IgD-negative memory B cell (primary cell): ENCODE results near the gene RBM48. TPM values are rescaled to one million over a fixed set of nuclear protein-coding genes. Genes with fewer than 3 reads are reported as not detected.
"Not testable (repeated sequence)": the region's sequence is repeated elsewhere in the genome, so short reads cannot be mapped to it uniquely, and the experiment has no call there.

ENCODE experiments used
- H3K27ac Mint-ChIP-seq, 3 donors: one replicate each; pipeline ENCODE4 v1.8.0; 2020 to 2022; ENCODE audit warnings: mild to moderate bottlenecking in 3 of 3, mixed read lengths in 3 of 3, moderate library complexity in 1 of 3
- H3K27me3 Mint-ChIP-seq: one replicate; pipeline ENCODE4 v1.8.0; 2021; ENCODE audit warnings: mixed read lengths
- H3K36me3 Mint-ChIP-seq: one replicate; pipeline ENCODE4 v1.8.0; 2020; ENCODE audit warnings: mild to moderate bottlenecking, mixed read lengths
- H3K4me1 Mint-ChIP-seq, 3 donors: one replicate each; pipeline ENCODE4 v1.8.0; 2020 to 2022; ENCODE audit warnings: mixed read lengths in 3 of 3, mild to moderate bottlenecking in 1 of 3
- H3K4me3 Mint-ChIP-seq, 4 donors: one replicate each; pipeline ENCODE4 v1.8.0; 2020 to 2022; ENCODE audit warnings: mild to moderate bottlenecking in 4 of 4, mixed read lengths in 4 of 4, moderate library complexity in 3 of 4
- H3K9me3 Mint-ChIP-seq, 3 donors: one replicate each; pipeline ENCODE4 v1.8.0; 2020 to 2021; ENCODE audit warnings: mixed read lengths in 3 of 3, mild to moderate bottlenecking in 1 of 3
- polyA plus RNA-seq: library from polyadenylated mRNA; unstranded; fragments of 300-500 nt; fragmentation: Illumina TruSeq; gene quantifications from one replicate; pipeline ENCODE4 v1.2.3, GENCODE V29; 2021

Gene RBM48
- polyA plus RNA-seq, 1 donor from 2014 or later, result 26.6 TPM

GRCh38 chr7:92517631-92518030 is 11.0 kb upstream of the RBM48 start:
- no peak overlapping the region for H3K27ac Mint-ChIP-seq
- H3K27me3 Mint-ChIP-seq, result no peaks in the 10 kb centered on the region
- no peaks in the 10 kb centered on the region for H3K9me3 Mint-ChIP-seq
- H3K4me1 Mint-ChIP-seq, result no peaks in the 10 kb centered on the region
- H3K4me3 Mint-ChIP-seq, result no peak overlapping the region
- peaks cover 9% of the 10 kb centered on the region for H3K36me3 Mint-ChIP-seq

DNA sequence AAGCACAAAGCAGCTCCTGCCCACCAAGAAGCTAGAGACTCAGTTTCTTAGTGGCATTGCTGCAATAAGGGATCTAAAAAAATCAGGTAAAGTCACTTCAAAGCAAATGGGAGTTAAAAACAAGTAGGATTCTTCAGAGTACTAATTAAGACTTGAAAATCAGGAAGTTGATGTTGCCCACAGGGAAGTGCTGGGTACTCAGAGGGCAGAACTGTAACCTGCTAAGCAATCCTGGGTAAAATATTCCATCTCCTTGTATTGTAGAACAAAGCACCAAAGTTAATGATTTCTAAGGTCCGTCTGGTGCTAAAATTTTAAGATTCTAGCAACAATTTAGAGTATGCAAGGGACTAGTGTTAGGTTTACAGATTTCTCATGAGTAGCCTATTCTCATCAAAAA is 8.6 kb upstream of the RBM48 start:
- Mint-ChIP-seq H3K9me3 (no peaks in the 10 kb centered on the region), H3K27me3 (no peaks in the 10 kb centered on the region), H3K4me1 (no peaks in the 10 kb centered on the region), H3K36me3 (peaks cover 7% of the 10 kb centered on the region), H3K4me3 (no peak overlapping the region), H3K27ac (no peak overlapping the region)

GRCh38 chr7:92523110-92523509 is 5.5 kb upstream of the RBM48 start:
- no peak overlapping the region for H3K27ac Mint-ChIP-seq
- no peaks in the 10 kb centered on the region for H3K9me3 Mint-ChIP-seq

GRCh38 chr7:92527300-92528187 is 1.1 kb upstream of the RBM48 start:
- peak overlapping the region; percentile 87 to 98 (median 97) for H3K4me3 Mint-ChIP-seq
- H3K27me3 Mint-ChIP-seq, result no peaks in the 10 kb centered on the region
- peak overlapping the region; percentile 83 to 96 (median 91) for H3K27ac Mint-ChIP-seq
- no peaks in the 10 kb centered on the region for H3K9me3 Mint-ChIP-seq
- peaks cover 19 to 27% (median 22%) of the 10 kb centered on the region in 3 donors for H3K4me1 Mint-ChIP-seq
- peaks cover 2% of the 10 kb centered on the region for H3K36me3 Mint-ChIP-seq

More at GRCh38 chr7:92523110-92523509, 5.5 kb upstream of the RBM48 start:
- Mint-ChIP-seq H3K4me3 (no peak overlapping the region), H3K36me3 (no peaks in the 10 kb centered on the region), H3K4me1 (peaks cover 12 to 15% (median 14%) of the 10 kb centered on the region in 3 donors), H3K27me3 (no peaks in the 10 kb centered on the region)

DNA sequence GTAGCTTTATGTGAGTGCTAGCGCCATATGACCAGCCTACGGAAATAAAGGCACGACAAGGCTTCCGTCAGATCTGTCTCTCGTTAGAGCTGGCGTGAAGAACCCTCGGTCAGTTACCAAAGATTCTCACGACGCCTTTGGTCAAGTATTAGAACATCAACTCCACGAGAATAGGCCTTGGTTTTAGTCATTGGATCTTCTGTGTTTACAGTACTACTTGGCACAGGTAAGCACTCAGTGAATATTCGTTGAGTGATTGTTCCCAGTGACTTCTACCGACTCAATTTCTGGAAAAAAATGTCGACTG is 316 bp downstream of the RBM48 start:
- peak overlapping the region; percentile 87 to 97 (median 96) for H3K4me3 Mint-ChIP-seq
- no peaks in the 10 kb centered on the region for H3K9me3 Mint-ChIP-seq
- no peaks in the 10 kb centered on the region for H3K27me3 Mint-ChIP-seq
- peaks cover 5% of the 10 kb centered on the region for H3K36me3 Mint-ChIP-seq
- H3K27ac Mint-ChIP-seq, result peak overlapping the region; percentile 70 to 99 (median 84)
- peaks cover 19 to 31% (median 23%) of the 10 kb centered on the region in 3 donors for H3K4me1 Mint-ChIP-seq

DNA sequence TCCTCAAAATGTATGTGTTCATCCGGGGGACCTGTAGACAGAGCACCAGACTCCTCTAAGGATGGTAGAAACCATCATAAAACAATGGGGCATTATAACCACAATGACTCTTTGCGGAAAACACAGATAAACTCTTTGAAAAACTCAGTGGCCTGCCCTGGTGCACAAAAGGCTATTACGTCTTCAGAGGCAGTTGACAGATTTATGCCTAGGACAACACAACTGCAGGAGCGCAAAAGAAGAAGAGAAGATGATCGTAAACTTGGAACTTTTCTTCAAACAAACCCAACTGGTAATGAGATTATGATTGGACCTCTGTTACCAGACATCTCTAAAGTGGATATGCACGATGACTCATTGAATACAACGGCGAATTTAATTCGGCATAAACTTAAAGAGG is 6.0 kb downstream of the RBM48 start:
- no peaks in the 10 kb centered on the region for H3K9me3 Mint-ChIP-seq
- H3K4me3 Mint-ChIP-seq, result no peak overlapping the region
- H3K27me3 Mint-ChIP-seq, result no peaks in the 10 kb centered on the region
- H3K36me3 Mint-ChIP-seq, result peaks cover 5% of the 10 kb centered on the region
- no peak overlapping the region for H3K27ac Mint-ChIP-seq
- peaks cover 5 to 18% (median 8%) of the 10 kb centered on the region in 3 donors for H3K4me1 Mint-ChIP-seq

- not testable (repeated sequence) for H3K4me3 Mint-ChIP-seq, H3K36me3 Mint-ChIP-seq, H3K4me1 Mint-ChIP-seq, H3K9me3 Mint-ChIP-seq, H3K27me3 Mint-ChIP-seq, H3K27ac Mint-ChIP-seq
Measured at GRCh38 chr7:92543542-92543941, 14.9 kb downstream of the RBM48 start.

- H3K4me1 Mint-ChIP-seq, H3K36me3 Mint-ChIP-seq: not testable (repeated sequence)
Measured at GRCh38 chr7:92545116-92545515, 16.5 kb downstream of the RBM48 start.

GRCh38 chr7:92546856-92547497 is 18.4 kb downstream of the RBM48 start:
- no peak overlapping the region for H3K27ac Mint-ChIP-seq
- peaks cover 0 to 2% (median 0%) of the 10 kb centered on the region in 3 donors for H3K9me3 Mint-ChIP-seq

More at GRCh38 chr7:92545116-92545515, 16.5 kb downstream of the RBM48 start:
- H3K27me3 Mint-ChIP-seq, H3K9me3 Mint-ChIP-seq, H3K4me3 Mint-ChIP-seq, H3K27ac Mint-ChIP-seq: not testable (repeated sequence)

DNA sequence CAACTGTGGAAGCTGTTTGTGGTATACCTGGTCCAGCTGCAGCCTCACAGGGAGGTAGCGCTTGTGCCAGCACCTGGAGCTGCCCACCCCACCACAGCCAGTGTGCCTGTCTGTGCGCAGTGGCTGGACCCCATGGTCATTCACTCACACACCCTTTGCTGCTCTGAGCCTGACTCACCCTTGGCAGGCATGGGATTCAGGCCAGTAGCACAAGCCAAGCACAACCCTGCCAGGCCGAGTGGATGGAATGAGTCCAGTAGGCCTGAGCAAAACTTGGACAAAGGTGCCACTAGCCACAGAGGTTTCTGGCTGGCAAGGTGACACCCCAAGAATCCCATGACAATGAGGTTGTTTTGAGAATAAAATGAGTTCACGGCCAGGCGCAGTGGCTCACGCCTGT is 19.0 kb downstream of the RBM48 start:
- Mint-ChIP-seq H3K27me3 (peaks cover 3% of the 10 kb centered on the region), H3K4me1 (no peaks in the 10 kb centered on the region), H3K36me3 (no peaks in the 10 kb centered on the region), H3K9me3 (peaks cover 0 to 2% (median 0%) of the 10 kb centered on the region in 3 donors), H3K4me3 (no peak overlapping the region), H3K27ac (no peak overlapping the region)

More at GRCh38 chr7:92546856-92547497, 18.4 kb downstream of the RBM48 start:
- peaks cover 3% of the 10 kb centered on the region for H3K27me3 Mint-ChIP-seq
- H3K4me1 Mint-ChIP-seq, result no peaks in the 10 kb centered on the region
- no peaks in the 10 kb centered on the region for H3K36me3 Mint-ChIP-seq
- H3K4me3 Mint-ChIP-seq, result no peak overlapping the region

DNA sequence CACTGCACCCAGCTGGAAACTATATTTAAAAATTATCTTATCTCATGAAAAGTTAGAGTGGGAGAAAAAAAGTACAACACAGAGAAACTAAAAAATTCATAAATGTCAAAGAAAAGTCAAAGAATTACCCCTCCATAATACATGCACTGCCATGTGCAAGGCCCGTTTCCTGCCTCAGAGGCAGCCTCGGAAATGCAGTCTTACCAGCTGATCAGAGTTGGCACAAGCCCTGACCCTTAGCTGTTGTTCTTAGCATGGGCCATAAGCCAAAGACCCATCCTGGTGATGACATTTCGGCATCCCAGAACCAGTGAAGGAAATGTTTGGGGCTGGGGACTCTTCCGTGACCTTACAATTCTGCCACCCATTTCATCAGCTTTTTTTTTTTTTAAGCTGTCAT is 21.6 kb downstream of the RBM48 start:
- Mint-ChIP-seq H3K9me3 (no peaks in the 10 kb centered on the region), H3K4me3 (no peak overlapping the region), H3K4me1 (no peaks in the 10 kb centered on the region), H3K27me3 (peaks cover 3% of the 10 kb centered on the region), H3K36me3 (peaks cover 2% of the 10 kb centered on the region), H3K27ac (no peak overlapping the region)

DNA sequence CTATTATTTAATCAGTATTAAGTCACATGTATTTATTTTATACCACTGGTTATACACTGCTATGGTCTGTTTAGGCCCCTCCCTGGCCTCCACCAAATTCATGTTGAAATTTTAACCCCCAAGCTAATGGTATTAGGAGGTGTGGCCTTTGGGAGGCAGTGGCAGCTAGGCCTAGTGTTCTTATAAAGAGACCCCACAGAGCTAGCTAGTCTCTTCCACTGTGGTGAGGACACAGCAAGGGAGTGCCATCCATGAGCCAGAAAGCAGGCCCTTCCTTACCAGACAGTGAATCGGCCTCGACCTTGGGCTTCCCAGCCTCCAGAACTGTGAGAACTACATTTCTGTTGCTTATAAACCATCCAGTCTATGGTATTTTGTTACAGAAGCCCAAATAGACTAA is 28.7 kb downstream of the RBM48 start:
- Mint-ChIP-seq H3K27ac (no peak overlapping the region), H3K36me3 (peaks cover 2% of the 10 kb centered on the region), H3K4me1 (no peaks in the 10 kb centered on the region), H3K4me3 (no peak overlapping the region), H3K27me3 (no peaks in the 10 kb centered on the region), H3K9me3 (no peaks in the 10 kb centered on the region)

- Mint-ChIP-seq H3K27ac (no peak overlapping the region), H3K4me3 (no peak overlapping the region), H3K9me3 (no peaks in the 10 kb centered on the region), H3K27me3 (no peaks in the 10 kb centered on the region), H3K36me3 (peaks cover 1% of the 10 kb centered on the region), H3K4me1 (no peaks in the 10 kb centered on the region)
Measured at GRCh38 chr7:92557808-92558362, 29.3 kb downstream of the RBM48 start.

- H3K36me3 Mint-ChIP-seq, result no peaks in the 10 kb centered on the region
- no peak overlapping the region for H3K27ac Mint-ChIP-seq
- no peaks in the 10 kb centered on the region for H3K27me3 Mint-ChIP-seq
- H3K9me3 Mint-ChIP-seq, result no peaks in the 10 kb centered on the region
- H3K4me3 Mint-ChIP-seq, result no peak overlapping the region
- peaks cover 0 to 1% (median 0%) of the 10 kb centered on the region in 3 donors for H3K4me1 Mint-ChIP-seq
Measured at GRCh38 chr7:92560602-92561001, 32.0 kb downstream of the RBM48 start.

GRCh38 chr7:92563345-92563744 is 34.8 kb downstream of the RBM48 start:
- Mint-ChIP-seq H3K4me3 (no peak overlapping the region), H3K27ac (no peak overlapping the region), H3K9me3 (no peaks in the 10 kb centered on the region), H3K4me1 (peaks cover 0 to 1% (median 0%) of the 10 kb centered on the region in 3 donors), H3K27me3 (no peaks in the 10 kb centered on the region), H3K36me3 (no peaks in the 10 kb centered on the region)
